HG02588 (cell line): ENCODE data around the gene TMEM95.
A peak's percentile ranks its signal among the peaks of the same experiment; 100 is the strongest.

Source experiments
- ATAC-seq: cut with Tn5 transposase; IDR thresholded peaks from one replicate; pipeline ENCODE4 v1.9.1; 2021; ENCODE audit warnings: mild to moderate bottlenecking, moderate library complexity; ENCODE audit not compliant: unreplicated experiment

TMEM95 gene

GRCh38 chr17:7403977-7404736, 49.2 kb downstream of the TMEM95 start, which contains the start of gene TMEM256:
TMEM256 (minus strand) TSS chr17:7404097; CDS start chr17:7404084, 13 bp downstream.
- peak; percentile 92 for ATAC-seq

DNA sequence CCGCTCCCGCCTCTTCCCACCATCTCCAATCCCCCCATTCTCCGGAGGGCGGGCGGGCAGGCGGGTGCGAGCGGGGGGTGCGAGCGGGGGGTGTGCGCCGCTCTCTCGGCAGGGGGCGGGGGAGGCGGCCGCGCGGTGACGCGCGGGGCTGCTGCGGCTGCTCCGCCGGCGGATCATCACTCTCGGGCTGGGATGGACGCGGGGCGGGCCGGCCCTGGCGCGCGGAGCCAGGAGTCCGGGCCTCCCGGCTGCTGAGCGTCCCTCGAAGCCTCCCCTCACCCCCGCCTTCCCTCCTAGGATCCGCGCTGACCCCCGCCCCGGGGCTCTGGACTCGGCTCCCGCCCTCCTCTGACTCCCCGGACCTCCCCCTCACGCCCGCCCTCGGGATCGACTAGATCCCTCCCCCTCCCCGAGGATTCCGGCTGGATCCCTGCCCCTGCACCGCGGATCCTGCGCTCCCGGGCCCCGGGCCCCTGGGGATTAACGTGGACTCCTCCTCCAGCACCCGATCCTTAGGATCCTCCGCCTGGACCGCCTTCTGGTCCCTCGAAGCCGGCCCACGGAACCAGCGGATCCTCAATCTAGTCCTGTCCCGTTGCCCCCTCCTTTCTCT, 49.9 kb downstream of the TMEM95 start:
- peak; percentile 13 for ATAC-seq

DNA sequence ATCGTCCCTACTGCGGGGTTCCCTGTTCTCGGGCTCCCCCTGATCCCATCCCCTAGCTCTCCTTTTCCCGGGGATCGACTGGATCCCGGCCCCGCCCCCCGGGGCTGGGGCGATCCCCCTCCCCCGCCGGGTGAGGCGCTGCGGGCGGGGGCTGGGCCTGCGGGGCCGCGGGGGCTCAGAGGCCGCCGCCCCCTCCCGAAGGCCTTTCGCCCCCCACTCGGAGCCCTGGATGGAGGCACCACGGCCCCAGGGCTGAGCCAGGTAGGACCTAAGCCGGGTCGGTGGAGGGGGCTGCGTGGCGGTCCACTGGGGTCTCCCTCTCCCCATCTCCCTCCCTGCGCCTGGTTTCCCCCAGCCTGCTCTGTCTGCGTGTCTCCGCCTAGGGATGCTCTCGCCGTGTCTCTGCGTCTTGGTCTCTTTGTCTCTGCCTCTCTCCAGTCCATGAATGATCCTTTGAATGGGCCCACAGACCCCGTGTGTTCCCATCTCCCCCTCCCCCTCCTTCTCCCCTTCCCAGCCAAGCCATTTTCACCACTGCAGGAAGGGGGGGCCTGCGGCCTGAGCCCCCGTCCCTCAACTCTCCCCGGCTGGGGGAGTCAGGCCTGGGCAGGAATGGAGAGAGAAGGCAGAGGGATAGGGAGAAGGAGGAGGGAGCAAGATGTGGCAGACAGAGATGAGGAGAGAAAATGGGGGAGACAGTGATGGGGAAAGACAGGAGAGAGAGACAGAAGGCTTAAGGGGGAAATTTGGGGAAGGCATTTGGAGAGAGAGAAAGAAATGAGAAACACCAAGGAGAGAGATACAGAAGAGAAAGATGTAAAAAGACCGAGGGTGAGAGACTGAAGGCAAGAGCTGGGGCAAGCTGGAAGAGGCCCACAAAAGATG, 50.6 kb downstream of the TMEM95 start:
- ATAC-seq = no peak

DNA sequence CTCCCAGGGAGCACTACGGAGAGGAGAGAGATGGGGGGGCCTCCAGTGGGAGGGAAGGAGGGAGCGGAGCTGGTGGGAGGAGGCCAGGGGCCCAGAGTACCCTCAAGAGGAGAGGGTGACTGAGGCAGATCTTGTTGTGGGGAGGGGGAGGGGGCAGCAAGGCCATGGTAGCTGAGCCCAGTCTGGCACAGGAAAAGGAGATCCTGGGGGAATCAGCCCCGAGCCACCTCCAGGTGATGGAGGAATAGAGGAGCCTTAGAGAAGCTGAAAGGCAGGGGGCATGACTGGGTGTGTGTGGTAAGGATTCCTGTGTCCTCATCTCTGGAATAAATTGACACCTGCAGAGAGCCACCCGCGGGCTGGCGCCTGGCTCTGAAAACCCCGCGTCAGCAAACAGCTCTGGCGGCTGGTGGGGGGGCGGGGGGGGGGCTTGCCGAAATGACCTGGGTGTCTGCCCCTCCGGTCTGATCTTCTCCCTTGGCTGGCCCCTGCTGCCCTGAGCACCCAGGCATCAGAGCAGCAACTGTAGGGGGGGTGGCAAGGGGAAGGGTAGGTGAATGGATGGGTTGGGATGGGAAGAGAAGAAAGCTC, 51.4 kb downstream of the TMEM95 start:
- ATAC-seq = no peak
